GM12878 (cell line): ENCODE data around the gene IQCH. TPM values are rescaled to one million over a fixed set of nuclear protein-coding genes. Genes with fewer than 3 reads are reported as not detected.
A peak's percentile ranks its signal among the peaks of the same experiment; 100 is the strongest.

ENCODE experiments used
- ATAC-seq: fragments of 200-7000 bp; cut with Tn5 transposase; 3 replicates; pipeline ENCODE4 v1.9.1; 2020; ENCODE audit warnings: mild to moderate bottlenecking, moderate library complexity
- BruUV-seq: library from RNA; stranded (reverse); fragments of 400-500 nt; replicated peaks from 2 replicates; lab custom pipeline; 2021; lab: Mats Ljungman, UMichigan
- CTCF ChIA-PET: fragments of 300-600 bp; sonication (Branson Sonifier 250); formaldehyde crosslinking; extraction: SDS; loops from one replicate; lab custom pipeline; 2021; ENCODE audit warnings: inconsistent platforms; lab: Yijun Ruan, JAX
- POLR2A ChIA-PET: fragments of 350-600 bp; formaldehyde crosslinking; extraction: SDS; loops from one replicate; lab custom pipeline; 2021; ENCODE audit warnings: inconsistent platforms; lab: Charles Lee
- RAD21 ChIA-PET: fragments of 300-600 bp; sonication (Branson Sonifier 250); formaldehyde crosslinking; loops from one replicate; lab custom pipeline; 2023; ENCODE audit warnings: antibody characterized with exemption; ENCODE audit not compliant: unreplicated experiment; lab: Charles Lee
- SMC1A ChIA-PET: fragments of 300-600 bp; sonication (Branson Sonifier 250); formaldehyde crosslinking; loops from one replicate; lab custom pipeline; 2023; ENCODE audit not compliant: unreplicated experiment, uncharacterized antibody; lab: Charles Lee
- DNase-seq: peaks from one replicate; pipeline ENCODE4 v3.0.0-alpha.2; 2011; ENCODE audit warnings: low read depth, low spot score
- FAIRE-seq: peaks from 3 replicates; lab custom pipeline; 2011; peaks lifted over from hg19 to GRCh38; lab: Jason Lieb, UNC
- H2AFZ ChIP-seq: 2 replicates; pipeline ENCODE4 v1.6.0; 2011; ENCODE audit warnings: low read depth, low read length, control low read depth; ENCODE audit not compliant: control insufficient read depth
- H3K27ac ChIP-seq: 2 replicates; pipeline ENCODE4 v1.5.1; 2011; ENCODE audit warnings: control low read depth; ENCODE audit not compliant: control insufficient read depth, insufficient read depth
- H3K27me3 ChIP-seq, 2 experiments: replicated peaks in 1 of 2; 2 replicates each; pipeline versions ENCODE4 v1.6.0 to v1.6.1; 2011; ENCODE audit warnings: low read length in 1 of 2; ENCODE audit not compliant: control insufficient read depth in 2 of 2, insufficient read depth in 2 of 2
- H3K36me3 ChIP-seq, 2 experiments: 2 replicates each; pipeline ENCODE4 v1.5.1; 2011; ENCODE audit warnings: low read length in 1 of 2; ENCODE audit not compliant: control insufficient read depth in 2 of 2, insufficient read depth in 2 of 2
- H3K4me1 ChIP-seq: 2 replicates; pipeline ENCODE4 v1.6.1; 2011; ENCODE audit warnings: mild to moderate bottlenecking, low read length, moderate library complexity, mixed read lengths; ENCODE audit not compliant: control insufficient read depth, insufficient read depth
- H3K4me2 ChIP-seq: 2 replicates; pipeline ENCODE4 v1.6.0; 2011; ENCODE audit warnings: control low read depth; ENCODE audit not compliant: control insufficient read depth, insufficient read depth
- H3K4me3 ChIP-seq: fragments of 200-600 bp; sonication (generic); 2 replicates; pipeline ENCODE4 v1.5.1; 2016
- H3K79me2 ChIP-seq: 2 replicates; pipeline ENCODE4 v1.6.0; 2011; ENCODE audit warnings: low read length; ENCODE audit not compliant: control insufficient read depth, insufficient read depth
- H3K9ac ChIP-seq: 2 replicates; pipeline ENCODE4 v1.8.0; 2011; ENCODE audit warnings: low read length, control low read depth, mixed read lengths; ENCODE audit not compliant: control insufficient read depth, insufficient read depth
- H3K9me3 ChIP-seq: replicated peaks from 3 replicates; pipeline ENCODE4 v1.5.1; 2011; ENCODE audit warnings: mild to moderate bottlenecking, low read length; ENCODE audit not compliant: control insufficient read depth, insufficient read depth
- H4K20me1 ChIP-seq: 2 replicates; pipeline ENCODE4 v1.6.0; 2011; ENCODE audit not compliant: control insufficient read depth, insufficient read depth
- CHD1 ChIP-seq: IDR thresholded peaks from 2 replicates; pipeline ENCODE4 v1.6.1; 2012; ENCODE audit warnings: low read depth, low read length, improper control_type of control experiment
- CHD2 ChIP-seq: IDR thresholded peaks from 2 replicates; pipeline ENCODE4 v1.6.1; 2011; ENCODE audit warnings: low read depth, low read length, improper control_type of control experiment, borderline replicate concordance
- FOXM1 ChIP-seq: IDR thresholded peaks from 2 replicates; pipeline ENCODE4 v1.6.1; 2012; ENCODE audit warnings: low read depth, mild to moderate bottlenecking, inconsistent platforms, low read length, moderate library complexity
- GABPA ChIP-seq: IDR thresholded peaks from 2 replicates; pipeline ENCODE4 v1.6.1; 2014; ENCODE audit warnings: antibody characterized with exemption, low read depth, mild to moderate bottlenecking, inconsistent platforms
- HCFC1 ChIP-seq: fragments of 150-350 bp; IDR thresholded peaks from 2 replicates; pipeline ENCODE4 v1.6.1; 2014; ENCODE audit warnings: low read length
- HDAC2 ChIP-seq: fragments of 200-600 bp; sonication (generic); IDR thresholded peaks from 2 replicates; pipeline ENCODE4 v1.6.1; 2017
- KDM1A ChIP-seq: fragments of 200-600 bp; sonication (generic); IDR thresholded peaks from 2 replicates; pipeline ENCODE4 v1.6.1; 2016; ENCODE audit warnings: borderline replicate concordance
- MTA2 ChIP-seq: fragments of 450-650 bp; IDR thresholded peaks from 2 replicates; pipeline ENCODE4 v1.6.1; 2016; ENCODE audit warnings: low read depth, mild to moderate bottlenecking, moderate library complexity
- NFYA ChIP-seq: IDR thresholded peaks from 2 replicates; pipeline ENCODE4 v1.6.1; 2011; ENCODE audit warnings: low read depth, mild to moderate bottlenecking, low read length, improper control_type of control experiment, borderline replicate concordance
- POU2F2 ChIP-seq: IDR thresholded peaks from 3 replicates; pipeline ENCODE4 v1.6.1; 2011; ENCODE audit warnings: low read depth, mild to moderate bottlenecking, low read length, borderline replicate concordance
- SMAD1 ChIP-seq: fragments of 450-650 bp; IDR thresholded peaks from 2 replicates; pipeline ENCODE4 v1.6.1; 2018; ENCODE audit warnings: mild to moderate bottlenecking, low read depth; ENCODE audit not compliant: partially characterized antibody
- SMARCA5 ChIP-seq: fragments of 450-650 bp; IDR thresholded peaks from 2 replicates; pipeline ENCODE4 v1.6.1; 2017; ENCODE audit warnings: mild to moderate bottlenecking
- SMC3 ChIP-seq: IDR thresholded peaks from 2 replicates; pipeline ENCODE4 v1.6.1; 2011; ENCODE audit warnings: low read length, improper control_type of control experiment, borderline replicate concordance
- TCF12 ChIP-seq: IDR thresholded peaks from 2 replicates; pipeline ENCODE4 v1.6.1; 2011; ENCODE audit warnings: low read depth, mild to moderate bottlenecking, low read length
- TCF7 ChIP-seq: IDR thresholded peaks from 2 replicates; pipeline ENCODE4 v1.6.1; 2014; ENCODE audit warnings: antibody characterized with exemption, borderline replicate concordance
- WRNIP1 ChIP-seq: IDR thresholded peaks from 2 replicates; pipeline ENCODE4 v1.6.1; 2011; ENCODE audit warnings: low read depth, low read length, improper control_type of control experiment, borderline replicate concordance
- ZNF207 ChIP-seq: fragments of 450-650 bp; IDR thresholded peaks from 2 replicates; pipeline ENCODE4 v1.6.1; 2014; ENCODE audit warnings: antibody characterized with exemption, mild to moderate bottlenecking, borderline replicate concordance
- WGBS: methylation state at CpG from one replicate; pipeline ENCODE4 v1.1.6; 2016; ENCODE audit warnings: low lambda C conversion rate; ENCODE audit not compliant: insufficient replicate concordance, insufficient coverage; ENCODE audit errors: missing lambda C conversion rate; 5-methylcytosine and 5-hydroxymethylcytosine counted together
- in situ Hi-C: fragments of 300-500 bp; cut with MboI; formaldehyde crosslinking; loops from 9 replicates; pipeline ENCODE4 v1.14.3; 2018; ENCODE audit warnings: mixed read lengths
- intact Hi-C: fragments of 100-400 bp; cut with micrococcal nuclease; formaldehyde crosslinking; loops from one replicate; pipeline ENCODE4 v1.14.2; 2022; ENCODE audit not compliant: unreplicated experiment
- polyA plus RNA-seq, 11 experiments: library from polyadenylated mRNA; depleted of rRNA in 4 of 11; unstranded in 6 of 11; stranded (reverse) in 5 of 11; fragments of >200 nt; fragmentation: Nextera tagmentation in 4 of 11; fragmentation: Illumina TruSeq in 1 of 11; extraction: Ambion mirVana in 4 of 11; extraction: Trizol in 1 of 11; gene quantifications; 1 replicate in 1 of 11; 2 replicates in 10 of 11; pipeline versions ENCODE4 v1.2.1 to v1.2.3, GENCODE V29; 2011 to 2016; ENCODE audit warnings: inconsistent platforms in 2 of 11, missing spikeins in 2 of 11, low read depth in 1 of 11
- total RNA-seq, 4 experiments: library from RNA; depleted of rRNA in 3 of 4; stranded (reverse); fragments of >200 nt in 3 of 4; fragmentation: Illumina TruSeq in 1 of 4; extraction: Trizol in 1 of 4; gene quantifications; 2 replicates each; pipeline versions ENCODE4 v1.2.1 to v1.2.3, GENCODE V29; 2013 to 2021
- TF ChIP-seq, protein P1 (sequence below): IDR thresholded peaks from 2 replicates; pipeline ENCODE4 v1.6.1; 2011; ENCODE audit warnings: borderline replicate concordance, low read depth, mild to moderate bottlenecking, moderate library complexity, mixed read lengths, low read length; ENCODE audit not compliant: insufficient read depth; ENCODE audit errors: extremely low read length
- TF ChIP-seq, protein P2 (sequence below): fragments of 450-650 bp; IDR thresholded peaks from 2 replicates; pipeline ENCODE4 v1.6.1; 2017; ENCODE audit warnings: mild to moderate bottlenecking, low read depth, inconsistent platforms; ENCODE audit not compliant: poor library complexity, severe bottlenecking

IQCH gene
- total and polyA plus RNA-seq, 10 of the 15 experiments (the other 5 are each of a cell fraction or from before 2014, with no cell fraction given) = 0.29 to 1.3 (median 0.99) TPM

DNA sequence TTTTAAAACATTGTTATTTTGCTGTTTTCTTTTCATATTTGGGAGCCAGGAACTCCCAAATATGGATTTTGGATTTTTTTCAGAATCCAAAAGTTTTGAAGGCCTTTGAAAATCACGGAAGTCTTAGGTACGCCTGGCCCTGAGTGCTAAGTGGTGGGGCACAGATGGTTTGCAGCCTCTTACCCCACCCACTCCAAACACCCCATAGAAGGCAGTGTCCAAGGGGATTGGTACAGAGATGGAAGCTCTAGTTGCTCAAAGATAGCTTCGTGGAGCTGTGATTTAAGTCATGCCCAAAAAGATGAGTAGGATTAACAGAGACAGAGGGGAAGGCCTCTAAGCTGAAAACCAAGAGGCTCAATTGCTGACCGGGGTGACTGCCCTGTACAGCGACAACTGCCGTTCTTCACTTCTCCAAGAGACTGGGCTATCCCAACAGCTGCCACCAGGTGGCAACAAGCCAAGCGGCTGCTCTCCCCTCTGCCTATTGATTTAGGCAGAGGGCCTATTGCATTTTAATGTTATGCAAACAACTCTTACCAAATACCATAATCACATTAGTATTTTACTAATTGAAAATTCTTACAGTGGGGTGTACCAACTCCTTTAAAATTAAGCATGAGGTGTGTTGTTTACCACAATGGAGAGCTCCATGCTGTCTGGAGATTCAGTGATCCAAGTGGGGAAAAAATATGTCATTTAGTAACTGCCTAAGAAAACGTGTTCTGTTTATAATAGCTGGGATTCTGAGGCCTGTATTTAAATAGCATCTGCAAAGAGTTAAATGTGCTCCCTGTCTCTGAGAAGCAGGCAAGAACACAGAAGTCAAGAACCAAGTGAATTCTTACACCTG, 202.3 kb downstream of the IQCH start:
- Histone ChIP-seq H3K4me2 (no peak overlapping the region), H3K9me3 (no peaks in the 10 kb centered on the region; the same call in 2 of the 3 replicates), H4K20me1 (no peaks in the 10 kb centered on the region), H3K27me3 (no peaks in the 10 kb centered on the region), H3K9ac (no peak overlapping the region), H3K4me3 (no peak overlapping the region), H3K79me2 (no peaks in the 10 kb centered on the region), H3K27ac (no peak overlapping the region), H3K36me3 (no peaks in the 10 kb centered on the region), H2AFZ (peak overlapping the region; percentile 58; the same call in 1 of the 2 replicates), H3K4me1 (no peaks in the 10 kb centered on the region)
- CTCF ChIA-PET = interaction anchor here (0.6 to 5.9 kb wide), 39 partner anchors 9 to 988 kb away, joined by 3 to 111 read pairs (median 4); no protein-coding TSS in a partner anchor
- peak; percentile 23 for DNase-seq
- SMC1A ChIA-PET = interaction anchor here (0.6 to 6.4 kb wide), 24 partner anchors 9 to 511 kb away, joined by 3 to 51 read pairs (median 4); no protein-coding TSS in a partner anchor
- in situ Hi-C loops (loop anchor here (5.0 kb wide), 1 partner anchor 380 kb away; no protein-coding TSS in a partner anchor), intact Hi-C loops (loop anchor here (1.0 kb wide), 1 partner anchor 379 kb away; no protein-coding TSS in a partner anchor)
- BruUV-seq = no TSS peak
- WGBS = 8% methylated on average over 8 of the region's 8 CpGs
- ATAC-seq = peak; percentile 99
- POLR2A ChIA-PET = no interaction called here
- RAD21 ChIA-PET = interaction anchor here (0.7 to 1.8 kb wide), 14 partner anchors 44 to 461 kb away, joined by 3 to 12 read pairs (median 4); partner anchors contain the start of gene C15orf61
- FAIRE-seq = no peak
- TF ChIP-seq NFYA (no peak), SMC3 (peak; percentile 99), HCFC1 (no peak), SMAD1 (no peak), FOXM1 (no peak), ZNF207 (no peak), SMARCA5 (0 out of 2 replicates have a peak, but pooled peaks have one; percentile 37), TCF7 (no peak), TCF12 (peak; percentile 37; the same call in 1 of the 2 replicates), WRNIP1 (no peak), POU2F2 (peak; percentile 46; the same call in 1 of the 3 replicates), CHD2 (no peak), MTA2 (no peak), CHD1 (no peak), HDAC2 (no peak), KDM1A (no peak), GABPA (no peak)
- TF ChIP-seq, protein P1, sequence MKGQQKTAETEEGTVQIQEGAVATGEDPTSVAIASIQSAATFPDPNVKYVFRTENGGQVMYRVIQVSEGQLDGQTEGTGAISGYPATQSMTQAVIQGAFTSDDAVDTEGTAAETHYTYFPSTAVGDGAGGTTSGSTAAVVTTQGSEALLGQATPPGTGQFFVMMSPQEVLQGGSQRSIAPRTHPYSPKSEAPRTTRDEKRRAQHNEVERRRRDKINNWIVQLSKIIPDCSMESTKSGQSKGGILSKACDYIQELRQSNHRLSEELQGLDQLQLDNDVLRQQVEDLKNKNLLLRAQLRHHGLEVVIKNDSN = no peak
- TF ChIP-seq, protein P2, sequence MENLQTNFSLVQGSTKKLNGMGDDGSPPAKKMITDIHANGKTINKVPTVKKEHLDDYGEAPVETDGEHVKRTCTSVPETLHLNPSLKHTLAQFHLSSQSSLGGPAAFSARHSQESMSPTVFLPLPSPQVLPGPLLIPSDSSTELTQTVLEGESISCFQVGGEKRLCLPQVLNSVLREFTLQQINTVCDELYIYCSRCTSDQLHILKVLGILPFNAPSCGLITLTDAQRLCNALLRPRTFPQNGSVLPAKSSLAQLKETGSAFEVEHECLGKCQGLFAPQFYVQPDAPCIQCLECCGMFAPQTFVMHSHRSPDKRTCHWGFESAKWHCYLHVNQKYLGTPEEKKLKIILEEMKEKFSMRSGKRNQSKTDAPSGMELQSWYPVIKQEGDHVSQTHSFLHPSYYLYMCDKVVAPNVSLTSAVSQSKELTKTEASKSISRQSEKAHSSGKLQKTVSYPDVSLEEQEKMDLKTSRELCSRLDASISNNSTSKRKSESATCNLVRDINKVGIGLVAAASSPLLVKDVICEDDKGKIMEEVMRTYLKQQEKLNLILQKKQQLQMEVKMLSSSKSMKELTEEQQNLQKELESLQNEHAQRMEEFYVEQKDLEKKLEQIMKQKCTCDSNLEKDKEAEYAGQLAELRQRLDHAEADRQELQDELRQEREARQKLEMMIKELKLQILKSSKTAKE = no peak
